ENCODE measurements around the gene PDE4D. TPM values are rescaled to one million over a fixed set of nuclear protein-coding genes. Genes with fewer than 3 reads are reported as not detected.
"Not testable (repeated sequence)": the region's sequence is repeated elsewhere in the genome, so short reads cannot be mapped to it uniquely, and the experiment has no call there.

Gene PDE4D
- total RNA-seq, 2 experiments from 2014 or later = 164 to 175 TPM

DNA sequence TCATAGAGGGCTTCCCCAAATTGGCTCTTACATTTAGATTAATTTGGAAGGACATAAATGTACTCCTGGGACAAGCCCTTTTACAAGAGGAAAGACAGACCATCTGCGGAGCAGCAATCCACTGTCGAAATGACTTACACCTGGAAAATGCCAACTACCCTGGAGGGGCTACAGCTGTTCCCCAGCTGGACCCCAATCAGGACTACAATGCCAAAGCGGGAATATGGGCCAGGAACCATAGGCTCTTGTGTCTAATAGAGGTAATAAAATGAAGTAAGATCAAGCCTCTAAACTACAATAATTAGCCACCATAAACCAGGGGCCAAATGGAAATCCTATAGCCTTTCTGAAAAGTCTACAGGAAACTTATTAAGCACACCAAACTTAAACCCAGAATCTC is 581.3 kb downstream of the PDE4D start:
- no peaks in the 10 kb centered on the region for H3K9me3 ChIP-seq (ENCODE audit: control insufficient read depth in 1 of 2, insufficient read depth in 1 of 2, low read length in 2 of 2)
- Mint-ChIP-seq H3K36me3 (ENCODE audit: low read depth) (no peaks in the 10 kb centered on the region), H3K4me1 (ENCODE audit: low read depth) (no peaks in the 10 kb centered on the region), H3K9me3 (no peaks in the 10 kb centered on the region), H3K27me3 (peaks cover 14% of the 10 kb centered on the region), H3K4me3 (no peak overlapping the region), H3K27ac (no peak overlapping the region)
- ChIA-PET CTCF (no interaction called here), POLR2A (no interaction called here)
- H3K4me3 ChIP-seq (ENCODE audit: low read length) = no peak overlapping the region
- no peak for TF ChIP-seq CTCF (IDR thresholded peaks at IDR 0.05)
- H3K27me3 ChIP-seq (ENCODE audit: control insufficient read depth in 1 of 2, insufficient read depth in 2 of 2, low read length in 2 of 2) = peaks cover 0 to 3% of the 10 kb centered on the region in 2 experiments
- no peak for DNase-seq
- ATAC-seq (ENCODE audit: poor library complexity) = no peak
- H3K4me1 ChIP-seq (ENCODE audit: insufficient read depth, low read length) = no peaks in the 10 kb centered on the region
- H3K36me3 ChIP-seq (ENCODE audit: insufficient read depth, low read length) = no peaks in the 10 kb centered on the region
- intact Hi-C loops (cut with DNase I, micrococcal nuclease) = no loop called here
- H3K27ac ChIP-seq (ENCODE audit: low read depth in 1 of 2, low read length in 2 of 2) = no peak overlapping the region

DNA sequence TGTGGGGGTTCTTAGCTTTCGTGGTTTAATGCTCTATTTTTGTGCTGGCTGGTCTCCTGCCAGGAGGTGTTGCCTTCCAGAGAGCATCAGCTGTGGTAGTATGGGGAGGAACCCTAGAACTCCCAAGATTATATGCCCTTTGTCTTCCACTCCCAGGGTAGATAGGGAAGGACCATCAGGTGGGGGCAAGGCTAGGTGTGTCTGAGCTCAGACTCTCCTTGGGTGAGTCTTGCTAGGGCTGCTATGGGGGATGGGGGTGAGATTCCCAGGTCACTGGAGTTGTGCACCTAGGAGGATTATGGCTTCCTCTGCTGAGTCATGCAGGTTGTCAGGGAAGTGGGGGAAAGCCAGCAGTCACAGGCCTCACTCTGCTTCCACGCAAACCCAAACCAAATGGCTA is 584.8 kb downstream of the PDE4D start:
- H3K4me1 ChIP-seq (ENCODE audit: insufficient read depth, low read length); H3K27ac ChIP-seq (ENCODE audit: low read depth in 1 of 2, low read length in 2 of 2); H3K4me3 Mint-ChIP-seq; H3K4me1 Mint-ChIP-seq (ENCODE audit: low read depth); H3K9me3 ChIP-seq (ENCODE audit: control insufficient read depth in 1 of 2, insufficient read depth in 1 of 2, low read length in 2 of 2); CTCF ChIA-PET; H3K9me3 Mint-ChIP-seq; H3K27ac Mint-ChIP-seq; H3K27me3 ChIP-seq (ENCODE audit: control insufficient read depth in 1 of 2, insufficient read depth in 2 of 2, low read length in 2 of 2); ATAC-seq (ENCODE audit: poor library complexity); H3K4me3 ChIP-seq (ENCODE audit: low read length); DNase-seq; intact Hi-C loops (cut with DNase I, micrococcal nuclease); POLR2A ChIA-PET; H3K36me3 Mint-ChIP-seq (ENCODE audit: low read depth); H3K36me3 ChIP-seq (ENCODE audit: insufficient read depth, low read length): not testable (repeated sequence)
- H3K27me3 Mint-ChIP-seq = peaks cover 14% of the 10 kb centered on the region

DNA sequence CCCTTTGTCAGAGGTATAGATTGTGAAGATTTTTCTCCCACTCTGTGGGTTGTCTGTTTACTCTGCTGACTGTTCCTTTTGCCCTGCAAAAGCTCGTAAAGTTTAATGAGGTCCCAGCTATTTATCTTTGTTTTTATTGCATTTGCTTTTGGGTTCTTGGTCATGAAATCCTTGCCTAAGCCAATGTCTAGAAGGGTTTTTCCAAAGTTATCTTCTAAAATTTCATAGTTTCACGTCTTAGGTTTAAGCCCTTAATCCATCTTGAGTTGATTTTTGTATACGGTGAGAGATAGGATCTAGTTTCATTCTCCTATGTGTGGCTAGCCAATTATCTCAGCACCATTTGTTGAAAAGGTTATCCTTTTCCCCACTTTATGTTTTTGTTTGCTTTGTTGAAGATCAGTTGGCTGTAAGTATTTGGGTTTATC is 590.2 kb downstream of the PDE4D start:
- H3K4me1 Mint-ChIP-seq (ENCODE audit: low read depth); intact Hi-C loops (cut with DNase I, micrococcal nuclease); H3K36me3 Mint-ChIP-seq (ENCODE audit: low read depth); H3K4me3 ChIP-seq (ENCODE audit: low read length); H3K9me3 ChIP-seq (ENCODE audit: control insufficient read depth in 1 of 2, insufficient read depth in 1 of 2, low read length in 2 of 2); H3K36me3 ChIP-seq (ENCODE audit: insufficient read depth, low read length); CTCF ChIA-PET; H3K27me3 ChIP-seq (ENCODE audit: control insufficient read depth in 1 of 2, insufficient read depth in 2 of 2, low read length in 2 of 2); H3K9me3 Mint-ChIP-seq; H3K27ac Mint-ChIP-seq; H3K4me3 Mint-ChIP-seq; H3K4me1 ChIP-seq (ENCODE audit: insufficient read depth, low read length); DNase-seq; H3K27me3 Mint-ChIP-seq; H3K27ac ChIP-seq (ENCODE audit: low read depth in 1 of 2, low read length in 2 of 2); ATAC-seq (ENCODE audit: poor library complexity); POLR2A ChIA-PET: not testable (repeated sequence)

DNA sequence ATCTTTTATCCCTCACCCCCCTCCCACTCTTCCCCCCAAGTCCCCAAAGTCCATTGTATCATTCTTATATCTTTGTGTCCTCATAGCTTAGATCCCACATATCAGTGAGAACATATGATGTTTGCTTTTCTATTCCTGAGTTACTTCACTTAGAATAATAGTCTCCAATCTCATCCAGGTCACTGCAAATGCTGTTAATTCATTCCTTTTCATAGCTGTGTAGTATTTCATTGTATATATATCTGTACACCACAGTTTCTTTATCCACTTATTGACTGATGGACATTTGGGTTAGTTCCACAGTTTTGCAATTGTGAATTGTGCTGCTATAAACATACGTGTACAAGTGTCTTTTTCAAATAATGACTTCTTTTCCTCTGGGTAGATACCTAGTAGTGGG is 591.0 kb downstream of the PDE4D start:
- H3K36me3 Mint-ChIP-seq (ENCODE audit: low read depth); H3K4me3 Mint-ChIP-seq; H3K36me3 ChIP-seq (ENCODE audit: insufficient read depth, low read length); H3K9me3 Mint-ChIP-seq; ATAC-seq (ENCODE audit: poor library complexity); intact Hi-C loops (cut with DNase I, micrococcal nuclease); H3K27ac ChIP-seq (ENCODE audit: low read depth in 1 of 2, low read length in 2 of 2); H3K27me3 ChIP-seq (ENCODE audit: control insufficient read depth in 1 of 2, insufficient read depth in 2 of 2, low read length in 2 of 2); POLR2A ChIA-PET; H3K4me1 ChIP-seq (ENCODE audit: insufficient read depth, low read length); DNase-seq; H3K9me3 ChIP-seq (ENCODE audit: control insufficient read depth in 1 of 2, insufficient read depth in 1 of 2, low read length in 2 of 2); H3K27ac Mint-ChIP-seq; H3K4me3 ChIP-seq (ENCODE audit: low read length); CTCF ChIA-PET; H3K4me1 Mint-ChIP-seq (ENCODE audit: low read depth); H3K27me3 Mint-ChIP-seq: not testable (repeated sequence)

- Mint-ChIP-seq H3K4me1 (ENCODE audit: low read depth) (peaks cover 12% of the 10 kb centered on the region), H3K36me3 (ENCODE audit: low read depth) (no peaks in the 10 kb centered on the region), H3K27ac (no peak overlapping the region), H3K9me3 (no peaks in the 10 kb centered on the region), H3K27me3 (no peaks in the 10 kb centered on the region), H3K4me3 (no peak overlapping the region)
- DNase-seq (no peak), ATAC-seq (ENCODE audit: poor library complexity) (no peak)
- intact Hi-C loops (cut with DNase I, micrococcal nuclease) = no loop called here
- no peaks in the 10 kb centered on the region for H3K4me1 ChIP-seq (ENCODE audit: insufficient read depth, low read length)
- no peak overlapping the region for H3K4me3 ChIP-seq (ENCODE audit: low read length)
- CTCF ChIA-PET = no interaction called here
- H3K9me3 ChIP-seq (ENCODE audit: control insufficient read depth in 1 of 2, insufficient read depth in 1 of 2, low read length in 2 of 2) = no peaks in the 10 kb centered on the region
- POLR2A ChIA-PET = no interaction called here
- H3K27ac ChIP-seq (ENCODE audit: low read depth in 1 of 2, low read length in 2 of 2) = no peak overlapping the region
- H3K27me3 ChIP-seq (ENCODE audit: control insufficient read depth in 1 of 2, insufficient read depth in 2 of 2, low read length in 2 of 2) = no peaks in the 10 kb centered on the region
- no peaks in the 10 kb centered on the region for H3K36me3 ChIP-seq (ENCODE audit: insufficient read depth, low read length)
- no peak for TF ChIP-seq CTCF (IDR thresholded peaks at IDR 0.05)
Measured at GRCh38 chr5:59301727-59302126, 591.8 kb downstream of the PDE4D start.
